Activated CD4-positive, CD25-positive, alpha-beta regulatory T cell treated with anti-CD3 and anti-CD28 coated beads, Interleukin-2, amount 50 U/mL, for 24 hours (primary cell): ENCODE measurements around the gene ZNF710.

Experiments
- ATAC-seq, 2 donors: fragments of 150-1000 bp; cut with Tn5 transposase; one replicate each; pipeline ENCODE4 v1.10.0; 2021; ENCODE audit warnings: mild to moderate bottlenecking in 1 of 2, moderate library complexity in 1 of 2

ZNF710 gene

DNA sequence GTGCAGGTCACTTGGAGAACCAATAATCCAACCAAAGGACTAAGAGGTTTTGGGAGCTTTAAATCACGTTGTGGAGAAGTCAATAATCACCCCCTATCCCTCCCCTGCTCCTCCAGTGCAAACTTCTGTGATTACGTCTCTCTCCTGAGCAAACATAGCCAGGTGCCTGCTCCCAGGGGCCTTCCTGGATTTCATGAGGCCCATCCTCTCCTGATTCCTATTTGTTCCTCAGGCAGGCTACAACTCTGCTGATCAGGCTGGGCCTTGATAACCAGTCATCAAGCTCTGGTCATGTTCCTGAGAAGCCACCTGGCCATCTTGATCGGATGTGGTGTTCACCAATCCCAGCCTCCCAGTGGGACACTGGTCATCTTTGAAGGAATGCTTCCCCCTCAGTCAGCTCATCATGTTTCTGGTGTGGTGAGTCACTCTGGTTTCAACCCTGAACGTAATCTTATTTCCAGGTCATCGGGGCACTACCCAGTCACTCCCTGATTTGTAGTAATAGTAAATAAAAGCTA lies 2.9 kb upstream of the ZNF710 start:
- no peak for ATAC-seq

DNA sequence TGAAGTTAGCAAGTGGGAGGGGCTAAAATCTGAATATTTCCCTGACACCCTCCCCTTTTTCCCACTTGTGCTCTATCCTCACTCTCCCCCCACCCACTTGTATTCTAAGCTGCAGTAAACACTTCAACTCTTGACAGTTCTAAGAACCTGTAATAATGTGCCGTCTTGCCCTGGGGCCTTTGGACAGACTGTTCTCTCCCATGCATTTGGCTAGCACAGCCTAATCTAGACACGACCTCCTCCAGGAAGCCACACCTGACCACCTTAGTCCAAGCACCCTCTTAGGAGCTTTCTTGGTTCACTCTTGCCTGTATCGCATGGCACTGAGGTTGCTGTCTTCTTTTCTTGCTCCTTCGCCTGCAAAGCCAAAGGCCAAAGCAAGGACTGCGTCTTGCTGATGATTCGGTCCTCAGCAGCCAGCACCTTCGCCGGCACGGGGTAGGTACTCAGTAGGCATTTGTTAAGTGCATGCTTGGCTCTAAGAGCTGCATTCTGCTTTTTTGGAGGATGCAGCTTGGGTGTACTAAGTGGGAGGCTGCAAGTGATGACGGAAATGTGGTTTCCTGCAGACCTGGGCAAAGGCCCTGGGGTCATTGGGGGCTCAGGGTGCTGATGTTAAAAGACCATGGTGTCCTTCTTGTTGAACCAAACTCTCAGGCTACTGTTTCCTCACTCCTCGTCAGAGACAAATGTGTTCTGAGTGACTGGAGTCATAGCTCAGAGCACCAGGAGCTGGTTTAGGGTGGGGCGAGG lies 2.0 kb upstream of the ZNF710 start:
- no peak for ATAC-seq

DNA sequence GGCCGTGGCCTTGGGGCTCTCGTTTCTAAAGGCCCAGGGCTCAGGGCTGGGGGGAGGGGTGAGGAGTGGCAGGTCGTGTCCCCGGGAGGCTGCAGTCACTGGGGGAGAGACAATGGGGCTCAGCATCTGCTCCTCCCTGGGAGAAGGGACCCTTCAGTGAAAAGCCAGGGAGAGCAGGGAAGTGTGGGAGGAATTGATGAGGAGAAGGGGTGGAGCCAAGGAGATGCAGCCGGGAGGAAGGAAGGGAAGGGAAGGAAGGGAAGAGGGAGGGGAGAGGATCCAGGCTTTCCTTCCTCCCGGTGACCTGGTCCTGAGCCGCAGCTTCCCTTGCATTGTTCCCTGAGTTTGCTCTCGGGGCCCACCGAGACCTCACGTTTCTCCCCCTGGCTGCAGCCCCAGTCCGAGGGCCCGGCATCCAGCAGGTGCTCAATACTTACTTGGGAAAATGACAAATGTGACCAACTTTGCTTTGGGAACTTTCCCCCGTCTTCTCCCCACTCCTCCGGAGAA lies 1.4 kb upstream of the ZNF710 start:
- ATAC-seq, result no peak

DNA sequence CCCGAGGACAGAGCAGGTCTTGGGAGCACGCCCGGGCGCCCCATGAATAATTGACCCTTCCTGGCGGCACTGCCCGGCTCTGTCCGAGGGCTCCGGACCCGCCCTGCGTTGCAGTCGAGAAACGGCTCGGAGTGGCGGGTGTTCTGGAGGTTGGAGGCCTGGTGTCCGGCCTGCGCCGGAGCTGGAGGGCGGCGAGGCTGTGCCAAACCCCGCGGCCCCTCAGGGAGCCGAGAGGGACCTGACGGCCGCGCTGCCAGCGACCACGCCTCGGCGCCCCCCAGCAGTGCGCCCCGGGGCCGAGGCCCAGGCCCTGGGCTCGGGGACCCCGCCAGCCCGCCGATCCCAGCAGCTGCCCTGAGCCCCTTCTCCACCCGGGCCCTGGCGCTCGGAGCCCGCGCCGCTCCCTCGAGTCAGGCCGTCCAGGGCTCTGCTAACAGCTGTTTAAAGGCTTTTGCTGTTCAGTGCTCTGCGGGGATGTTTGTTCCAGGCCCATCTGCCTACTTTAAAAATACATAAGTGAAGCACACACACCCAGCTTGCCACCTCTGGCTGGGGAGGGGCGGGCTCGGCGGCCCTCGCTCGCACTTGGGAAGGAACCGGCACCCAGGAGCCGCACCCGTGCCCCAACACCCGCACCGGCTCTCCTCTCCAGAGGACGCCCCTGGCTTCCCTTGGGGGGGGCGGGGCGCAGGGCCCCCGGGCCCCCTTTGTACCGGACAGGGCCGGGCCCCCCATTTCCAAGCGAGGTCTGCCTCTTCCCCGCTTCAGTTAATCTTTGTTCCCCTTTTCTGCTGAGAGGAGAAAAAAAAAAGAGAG lies 730 bp upstream of the ZNF710 start:
- no peak for ATAC-seq

DNA sequence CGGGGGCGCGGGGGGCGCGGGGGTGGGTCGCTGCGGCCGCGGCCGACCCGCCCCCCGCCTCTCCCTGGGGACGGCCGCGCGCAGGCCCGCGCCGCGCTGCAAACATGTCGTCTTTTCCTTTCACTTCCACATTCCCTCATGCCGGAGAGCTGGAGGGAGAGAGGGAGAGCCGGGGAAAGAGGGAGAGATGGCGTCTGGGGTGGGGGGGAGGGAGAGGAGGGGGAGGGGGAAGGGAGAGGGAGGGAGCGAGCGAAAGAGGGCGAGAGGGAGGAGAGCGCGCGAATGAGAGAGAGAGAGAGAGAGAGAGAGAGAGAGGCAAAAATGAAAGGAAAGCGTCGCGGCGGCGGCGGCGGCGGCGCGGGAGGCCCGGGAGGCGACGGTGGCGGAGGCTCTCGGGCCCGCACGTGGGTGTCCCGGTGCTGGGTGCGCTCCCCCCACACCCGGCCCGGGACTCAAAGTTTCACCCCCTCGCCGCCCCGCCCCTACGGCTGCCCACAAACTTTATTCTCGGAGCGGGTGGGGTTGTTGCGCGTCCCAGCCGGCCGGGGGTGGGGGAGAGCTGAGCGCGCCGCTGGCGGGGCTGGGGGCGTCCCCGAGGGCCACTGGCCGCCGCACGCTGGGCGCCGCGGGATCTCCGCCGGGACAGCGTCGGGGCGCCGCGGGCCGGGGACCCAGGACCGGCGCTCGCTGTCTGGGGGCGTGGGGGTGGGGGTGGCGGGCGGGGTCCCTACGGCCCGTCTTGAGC lies 731 bp downstream of the ZNF710 start:
- peak; percentile 47 to 51 for ATAC-seq

DNA sequence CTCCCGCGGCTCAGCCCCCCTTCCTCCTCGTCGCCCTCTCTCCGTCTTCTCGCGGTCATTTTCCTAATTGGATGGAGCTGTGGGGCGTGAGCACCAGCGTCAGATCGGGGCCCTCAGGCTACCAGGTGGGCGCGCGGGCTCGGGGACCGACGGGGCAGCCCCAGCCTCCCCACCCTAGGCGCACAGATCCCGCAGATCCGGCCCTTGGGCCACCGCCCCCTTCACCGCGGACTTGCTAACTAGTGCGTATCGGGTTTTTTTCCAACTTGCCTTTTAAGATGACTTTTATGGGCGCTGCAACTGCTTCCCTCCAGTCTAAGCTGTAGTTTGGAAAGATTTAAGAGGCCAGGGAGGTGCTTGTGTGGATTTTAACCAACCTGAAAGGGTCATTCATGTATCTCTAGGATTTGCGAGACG lies 1.3 kb downstream of the ZNF710 start:
- peak; percentile 13 to 28 for ATAC-seq

DNA sequence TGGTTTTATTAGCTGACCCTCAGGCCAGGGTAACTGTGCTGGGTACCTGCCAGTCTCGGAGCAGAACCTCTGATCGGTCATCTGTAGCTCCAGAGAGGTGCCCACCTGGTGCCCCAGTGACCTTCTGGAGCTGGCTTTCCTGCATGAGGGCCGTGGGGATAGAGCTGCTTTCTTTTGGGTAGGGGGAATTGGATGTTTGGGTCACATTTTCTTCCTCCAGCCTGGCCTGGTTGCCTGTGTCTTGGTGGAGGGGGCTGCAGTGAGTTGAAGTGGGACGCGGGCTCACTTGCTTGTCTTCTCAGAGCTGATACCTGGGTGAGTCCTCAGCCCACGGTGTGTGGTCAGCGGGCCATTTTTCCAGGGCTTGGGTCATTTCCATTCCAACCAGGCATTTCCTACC lies 2.6 kb downstream of the ZNF710 start:
- ATAC-seq, result no peak

DNA sequence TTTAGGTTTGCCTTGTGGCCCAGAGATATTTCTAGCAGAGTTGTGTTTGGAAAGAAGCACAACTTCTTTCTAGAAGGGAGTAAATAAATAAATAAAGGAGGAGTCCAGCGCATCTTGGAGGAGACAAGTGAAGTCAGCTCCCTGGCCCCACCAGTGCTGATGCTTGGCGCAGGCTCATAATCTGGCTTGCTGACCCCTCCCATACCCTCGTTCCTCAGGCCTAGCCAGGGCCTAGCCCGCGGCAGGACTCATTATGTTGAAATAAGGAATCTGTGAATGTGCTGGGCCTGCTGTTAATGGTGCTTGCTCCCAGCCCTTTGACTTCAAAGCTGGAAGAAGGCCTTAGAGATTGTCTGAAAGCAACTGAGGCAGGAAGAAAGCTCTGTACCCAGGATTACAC lies 3.1 kb downstream of the ZNF710 start:
- no peak for ATAC-seq

DNA sequence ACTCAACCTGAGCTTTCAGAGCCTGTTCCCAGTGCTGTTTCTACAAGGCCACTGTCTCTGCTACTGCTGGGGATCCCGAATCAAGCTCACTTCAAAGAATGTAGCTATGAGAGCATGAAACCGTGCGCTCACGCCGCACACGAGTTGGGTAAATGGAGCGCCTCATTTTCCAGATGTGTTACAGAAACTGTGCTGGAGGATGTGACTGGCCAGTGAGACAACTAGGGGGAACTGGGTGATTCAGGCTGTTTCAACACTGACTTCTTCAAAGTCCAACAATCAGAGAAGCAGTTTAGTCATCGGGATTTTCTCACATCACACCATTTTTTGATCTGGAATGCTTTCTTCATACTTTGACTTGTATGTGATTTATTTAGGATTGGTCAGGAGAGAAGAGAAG lies 3.5 kb downstream of the ZNF710 start:
- peak; percentile 34 to 43 for ATAC-seq

DNA sequence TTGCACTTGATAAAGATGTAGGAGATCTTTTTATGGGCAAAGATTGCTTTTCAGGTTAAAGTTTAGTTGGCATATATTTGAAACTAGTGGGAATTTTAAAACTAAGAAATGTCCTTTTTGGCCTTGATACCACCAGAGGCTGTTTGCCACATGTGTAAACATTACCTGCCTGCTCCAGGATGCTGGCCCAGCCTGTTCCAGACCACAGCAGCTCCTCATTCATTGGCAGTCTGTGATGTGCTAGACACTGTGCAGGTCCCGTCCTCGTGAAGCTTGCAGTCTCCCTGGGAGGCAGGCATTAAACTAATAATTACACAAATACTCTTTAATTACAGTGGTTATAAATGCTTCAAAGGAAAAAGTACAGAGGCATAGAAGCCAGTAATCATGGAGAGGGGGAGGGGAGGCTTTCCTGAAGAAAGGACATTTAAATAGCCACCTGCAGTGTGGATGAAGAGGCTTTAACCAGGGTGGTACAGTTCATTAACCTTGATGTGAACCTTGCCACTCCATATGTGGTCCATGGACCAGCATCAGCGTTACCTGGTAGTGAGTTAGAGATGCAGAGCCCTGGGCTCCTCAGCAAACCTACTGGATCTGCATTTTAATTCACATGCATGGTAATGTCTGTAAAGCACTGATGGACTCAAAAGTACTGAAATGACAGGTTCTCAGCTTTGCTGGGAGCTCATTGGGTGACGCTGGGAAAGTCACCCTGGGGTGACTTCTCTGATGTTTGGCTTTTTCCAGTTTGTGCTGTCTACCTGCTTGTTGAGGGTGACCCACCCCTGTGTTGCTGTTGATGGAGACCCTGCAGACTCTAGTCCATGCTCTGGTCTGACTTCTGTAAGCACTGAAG lies 5.3 kb downstream of the ZNF710 start:
- peak; percentile 18 to 43 for ATAC-seq

DNA sequence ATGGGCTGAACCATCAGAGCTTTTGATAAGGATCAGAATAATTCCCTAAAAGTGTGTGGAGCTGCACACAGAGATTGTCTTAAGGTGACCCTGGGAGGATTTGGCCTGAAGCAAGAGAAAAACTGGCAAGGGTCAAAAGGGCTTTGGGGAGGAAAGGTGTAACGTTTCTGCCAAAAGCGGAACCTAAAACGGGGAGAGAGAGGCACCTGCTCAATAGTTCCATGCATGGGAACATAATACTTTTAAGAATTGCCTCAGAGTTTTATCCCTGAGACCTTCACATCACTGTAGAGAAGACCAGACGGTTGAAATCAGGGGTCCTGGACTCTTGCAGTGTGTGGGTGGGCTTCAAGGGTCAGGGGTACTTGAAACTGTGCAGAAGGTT lies 5.9 kb downstream of the ZNF710 start:
- ATAC-seq, result no peak

DNA sequence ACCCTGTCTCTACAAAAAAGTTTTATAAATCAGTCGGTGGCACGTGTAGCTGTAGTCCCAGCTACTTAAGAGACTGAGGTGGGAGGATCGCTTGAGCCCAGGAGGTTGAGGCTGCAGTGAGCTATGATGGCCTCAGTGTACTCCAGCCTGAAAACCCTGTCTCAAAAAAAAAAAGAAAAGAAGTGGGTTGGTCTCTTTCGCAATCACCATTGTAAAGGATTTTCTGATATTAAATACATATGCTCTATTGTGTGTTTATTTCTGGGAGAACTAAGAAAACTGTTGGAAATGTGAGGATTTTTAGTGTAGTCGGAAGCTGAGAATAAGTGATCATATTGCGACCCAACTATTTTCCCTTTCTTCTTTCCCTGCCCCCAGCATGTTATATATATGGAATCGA lies 7.5 kb downstream of the ZNF710 start:
- no peak for ATAC-seq

DNA sequence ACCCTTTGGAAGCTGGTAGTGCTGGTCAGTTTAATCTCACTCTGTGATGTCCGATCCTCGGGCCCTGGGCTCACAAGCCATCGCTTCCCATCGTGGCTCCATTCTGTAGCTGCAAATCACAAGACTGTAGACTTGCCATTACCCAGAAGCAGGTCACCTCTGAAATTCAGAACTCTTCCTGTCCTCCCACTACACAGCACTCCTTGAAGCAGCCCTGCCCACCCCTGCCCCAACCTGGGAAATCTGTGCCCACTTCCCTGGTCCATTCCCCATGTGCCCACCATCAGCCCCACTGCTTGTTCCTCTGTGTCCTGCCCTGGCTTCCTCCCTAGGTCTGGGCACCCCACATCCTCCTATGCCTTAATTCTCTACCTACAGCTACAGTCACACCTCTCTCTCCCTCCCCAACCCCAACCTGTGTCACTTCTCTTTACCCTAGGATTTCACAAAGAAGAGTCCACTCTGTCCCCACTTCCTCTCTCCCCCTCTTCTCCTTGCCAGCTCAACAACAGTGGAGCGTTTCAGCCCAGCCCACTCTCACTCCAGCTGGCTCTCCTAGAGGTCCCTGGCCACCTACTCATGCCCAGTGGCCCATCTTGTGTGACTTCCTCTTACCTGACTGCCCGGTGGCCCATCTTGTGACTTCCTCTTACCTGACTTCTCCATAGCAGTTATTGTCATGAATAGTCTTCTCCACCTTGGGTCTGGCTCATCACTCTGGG lies 8.3 kb downstream of the ZNF710 start:
- no peak for ATAC-seq

DNA sequence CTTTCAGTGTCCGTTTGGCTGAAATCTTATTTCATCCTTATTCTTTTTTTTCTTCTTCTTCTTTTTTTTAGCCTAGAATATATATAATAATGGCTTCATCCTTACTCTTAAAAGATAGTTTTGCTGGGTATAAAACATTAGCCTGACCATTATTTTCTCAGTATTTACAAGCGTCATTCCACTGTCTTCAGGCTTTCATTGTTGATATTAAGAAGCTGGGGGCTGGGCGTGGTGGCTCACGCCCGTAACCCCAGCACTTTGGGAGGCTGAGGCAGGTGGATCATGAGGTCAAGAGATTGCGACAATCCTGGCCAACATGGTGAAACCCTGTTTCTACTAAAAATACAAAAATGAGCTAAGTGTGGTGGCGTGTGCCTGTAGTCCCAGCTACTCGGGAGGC lies 10.6 kb downstream of the ZNF710 start:
- no peak for ATAC-seq

DNA sequence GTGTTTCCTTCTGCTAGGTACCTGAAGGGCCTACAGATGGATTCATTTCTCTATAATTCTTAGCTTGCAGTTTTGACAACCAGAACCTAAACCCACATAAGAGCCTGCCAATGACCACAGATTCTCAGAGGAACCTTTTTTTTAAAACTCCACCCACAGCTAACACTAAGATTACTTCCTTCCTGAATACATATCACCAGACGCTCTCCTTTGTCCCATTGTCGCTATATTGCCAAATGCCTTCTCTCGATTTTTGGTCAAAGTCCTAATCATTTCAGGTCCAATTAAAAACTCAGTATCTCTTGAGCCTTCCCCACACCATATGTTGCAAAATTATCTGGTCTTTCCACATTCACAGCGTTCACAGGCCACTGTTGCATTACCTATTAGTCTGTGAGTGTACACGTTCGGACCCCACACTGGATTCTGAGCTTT lies 12.4 kb downstream of the ZNF710 start:
- ATAC-seq, result peak; percentile 61 to 72

DNA sequence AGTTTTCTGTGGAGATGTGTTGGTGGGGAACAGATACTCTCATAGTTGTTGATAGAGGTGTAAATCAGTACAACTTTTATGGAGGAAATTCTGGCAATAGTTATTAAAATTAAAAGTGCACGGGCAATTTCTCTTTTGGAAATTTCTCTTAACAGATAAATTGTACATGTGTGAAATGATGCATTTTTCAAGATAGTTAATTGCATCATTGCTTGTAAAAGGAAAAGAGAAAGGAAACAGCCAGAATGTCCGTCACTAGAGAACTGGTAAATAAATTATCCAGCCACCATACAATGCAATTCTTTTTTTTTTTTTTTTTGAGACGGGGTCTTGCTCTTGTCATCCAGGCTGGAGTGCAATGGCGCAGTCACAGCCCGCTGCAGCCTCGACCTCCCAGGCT lies 14.2 kb downstream of the ZNF710 start:
- no peak for ATAC-seq

DNA sequence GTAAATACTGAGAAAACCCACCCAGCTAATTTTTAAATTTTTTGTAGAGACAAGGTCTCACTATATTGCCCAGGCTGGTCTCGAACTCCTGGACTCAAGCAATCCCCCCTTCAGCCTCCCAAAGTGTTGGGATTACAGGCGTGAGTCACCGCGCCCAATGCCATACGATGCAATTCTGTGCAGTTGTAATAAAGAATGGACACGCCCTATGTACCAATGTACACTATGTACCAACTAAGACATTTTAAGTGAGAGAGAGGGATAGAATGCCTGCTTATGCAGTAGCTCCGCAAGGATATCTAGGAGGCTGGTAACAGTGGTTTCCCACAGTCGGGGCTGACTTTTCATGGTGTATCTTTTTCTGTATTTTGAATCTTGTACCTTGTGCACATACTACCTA lies 14.6 kb downstream of the ZNF710 start:
- ATAC-seq, result no peak

DNA sequence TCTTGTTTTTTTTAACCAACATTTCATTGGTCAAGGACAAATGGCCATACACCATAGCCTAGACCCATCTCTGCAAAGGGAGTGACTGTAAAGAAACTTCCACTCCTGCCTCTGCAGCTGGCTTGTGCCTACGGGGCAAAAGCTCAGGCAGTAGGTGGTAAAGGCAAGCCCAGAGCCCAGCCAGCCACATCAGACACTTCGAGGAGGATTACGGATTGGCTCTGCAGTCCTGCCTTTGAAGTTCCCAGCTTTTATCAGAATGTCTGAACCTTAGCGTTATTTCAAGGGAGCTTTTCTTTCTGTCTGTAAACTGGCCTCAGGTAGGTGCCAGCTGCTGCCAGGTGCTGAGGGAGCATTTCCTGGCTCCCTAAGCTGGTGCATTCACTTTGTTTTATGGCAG lies 15.6 kb downstream of the ZNF710 start:
- ATAC-seq, result no peak

DNA sequence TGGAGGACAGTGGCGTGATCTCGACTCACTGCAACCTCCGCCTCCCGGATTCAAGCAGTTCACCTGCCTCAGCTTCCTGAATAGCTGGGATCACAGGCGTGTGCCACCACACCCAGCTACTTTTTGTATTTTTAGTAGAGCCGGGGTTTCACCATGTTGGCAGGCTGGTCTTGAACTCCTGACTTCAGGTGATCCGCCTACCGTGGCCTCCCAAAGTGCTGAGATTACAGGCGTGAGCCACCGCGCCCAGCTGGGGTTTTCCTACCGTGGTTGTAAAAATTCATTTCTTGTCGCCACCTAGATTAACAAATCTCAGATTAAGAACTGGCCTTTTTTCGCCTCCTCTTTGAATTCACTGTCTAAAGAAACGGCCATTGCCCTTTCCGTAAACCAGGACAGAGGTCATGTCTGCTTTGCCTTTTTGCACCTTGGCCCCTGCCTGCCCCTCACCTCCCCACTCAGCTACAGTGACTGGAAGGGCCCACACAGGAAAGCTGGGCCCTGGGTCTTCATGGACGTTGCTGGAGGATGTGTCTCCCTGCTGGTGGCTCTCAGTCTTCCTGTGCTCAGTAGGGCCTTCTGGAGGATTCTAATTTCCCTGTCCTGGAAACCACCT lies 17.2 kb downstream of the ZNF710 start:
- no peak for ATAC-seq

DNA sequence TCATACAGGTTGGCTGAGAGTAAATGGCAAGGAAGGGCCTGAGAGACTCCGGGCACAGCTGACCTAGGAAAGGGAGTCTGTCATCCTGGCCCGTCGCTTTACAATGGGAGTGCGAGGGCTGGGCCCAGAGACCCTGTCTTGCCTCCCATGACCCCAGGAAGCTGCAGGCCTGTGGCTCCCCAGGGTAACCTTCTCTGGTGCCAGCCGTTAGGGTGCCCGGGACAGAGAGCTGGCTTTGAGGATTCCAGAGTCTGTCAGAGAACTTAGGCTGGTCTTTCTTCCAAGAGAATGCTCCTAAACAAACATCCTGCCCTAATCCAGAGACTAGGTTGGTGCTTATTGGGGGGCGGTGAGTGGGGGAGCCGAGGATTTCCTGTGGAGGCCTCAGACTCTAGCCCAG lies 18.5 kb downstream of the ZNF710 start:
- no peak for ATAC-seq
